K562 (cell line): ENCODE results near the gene BTBD2. TPM values are rescaled to one million over a fixed set of nuclear protein-coding genes. Genes with fewer than 3 reads are reported as not detected.

Experiments used
- ATAC-seq: fragments of 200-7000 bp; cut with Tn5 transposase; 3 replicates; pipeline ENCODE4 v1.9.1; 2020; ENCODE audit warnings: moderate library complexity
- BruUV-seq: library from RNA; stranded (reverse); fragments of 400-500 nt; replicated peaks from 2 replicates; lab custom pipeline; 2021; lab: Mats Ljungman, UMichigan
- CTCF ChIA-PET: fragments of 300-600 bp; formaldehyde crosslinking; extraction: SDS; loops from one replicate; lab custom pipeline; 2021; ENCODE audit warnings: low intra/inter-chr PET ratio; lab: Yijun Ruan, JAX
- POLR2A ChIA-PET: fragments of 300-600, 350-650 bp; sonication (Branson Sonifier 250); formaldehyde crosslinking; extraction: SDS; loops from one replicate; lab custom pipeline; 2021; ENCODE audit warnings: antibody characterized with exemption, inconsistent platforms; lab: Yijun Ruan, JAX
- DNase-seq, 4 experiments: peaks; one replicate each; pipeline versions ENCODE4 v3.0.0 to v3.0.0-alpha.2; 2011 to 2018; ENCODE audit warnings: low spot score in 3 of 4, mixed read lengths in 3 of 4; ENCODE audit errors: extremely low read depth in 1 of 4
- FAIRE-seq: peaks from 2 replicates; lab custom pipeline; 2011; peaks lifted over from hg19 to GRCh38; lab: Jason Lieb, UNC
- H2AFZ ChIP-seq: 2 replicates; pipeline ENCODE4 v1.6.0; 2011; ENCODE audit warnings: low read depth, low read length, control low read depth, inconsistent platforms
- H3K27ac ChIP-seq: fragments of 200-600 bp; 3 replicates; pipeline ENCODE4 v1.8.0; 2011; ENCODE audit warnings: low read depth, mild to moderate bottlenecking, control low read depth, inconsistent platforms, low read length, moderate library complexity, mixed read lengths; ENCODE audit errors: extremely low read depth
- H3K27me3 ChIP-seq, 2 experiments: fragments of 300-600 bp in 1 of 2; 2 replicates in 1 of 2; 3 replicates in 1 of 2; pipeline versions ENCODE4 v1.6.0 to v1.8.0; 2011; ENCODE audit warnings: inconsistent platforms in 2 of 2, low read length in 2 of 2, mild to moderate bottlenecking in 1 of 2, mixed read lengths in 1 of 2, moderate library complexity in 1 of 2; ENCODE audit not compliant: control insufficient read depth in 2 of 2, insufficient read depth in 2 of 2
- H3K36me3 ChIP-seq: fragments of 300-600 bp; 3 replicates; pipeline ENCODE4 v1.8.0; 2011; ENCODE audit warnings: mild to moderate bottlenecking, low read length, inconsistent platforms; ENCODE audit not compliant: control insufficient read depth, insufficient read depth
- H3K4me1 ChIP-seq, 2 experiments: fragments of 200-600 bp in 1 of 2; replicated peaks in 1 of 2; 2 replicates in 1 of 2; 3 replicates in 1 of 2; pipeline versions ENCODE4 v1.5.1 to v1.8.0; 2011; ENCODE audit warnings: inconsistent platforms in 2 of 2, low read length in 2 of 2, mild to moderate bottlenecking in 1 of 2, mixed read lengths in 1 of 2, moderate library complexity in 1 of 2; ENCODE audit not compliant: control insufficient read depth in 2 of 2, insufficient read depth in 2 of 2
- H3K4me2 ChIP-seq: 2 replicates; pipeline ENCODE4 v1.6.1; 2011; ENCODE audit warnings: low read length, control low read depth, inconsistent platforms, mixed read lengths; ENCODE audit not compliant: insufficient read depth
- H3K4me3 ChIP-seq: fragments of 200-600 bp; sonication (generic), shearing (Covaris generic); 2 replicates; pipeline ENCODE4 v1.5.1; 2016; ENCODE audit warnings: control low read depth, inconsistent platforms
- H3K79me2 ChIP-seq: fragments of 200-600 bp; 3 replicates; pipeline ENCODE4 v1.8.0; 2011; ENCODE audit warnings: low read length, inconsistent platforms; ENCODE audit not compliant: control insufficient read depth, insufficient read depth
- H3K9ac ChIP-seq, 2 experiments: 2 replicates each; pipeline versions ENCODE4 v1.6.0 to v1.6.1; 2011; ENCODE audit warnings: low read depth in 2 of 2, low read length in 2 of 2, control low read depth in 1 of 2, inconsistent platforms in 1 of 2, mild to moderate bottlenecking in 1 of 2, mixed read lengths in 1 of 2; ENCODE audit not compliant: insufficient read depth in 1 of 2
- H3K9me1 ChIP-seq: one replicate; pipeline ENCODE4 v1.6.0; 2011; ENCODE audit warnings: inconsistent platforms, mild to moderate bottlenecking, low read length, moderate library complexity; ENCODE audit not compliant: control insufficient read depth, insufficient read depth
- H3K9me3 ChIP-seq: replicated peaks from 2 replicates; pipeline ENCODE4 v1.5.1; 2011; ENCODE audit warnings: low read depth, low read length, inconsistent platforms; ENCODE audit not compliant: control insufficient read depth, insufficient read depth
- H4K20me1 ChIP-seq: replicated peaks from 2 replicates; pipeline ENCODE4 v1.6.1; 2011; ENCODE audit warnings: low read length, inconsistent platforms, mixed read lengths; ENCODE audit not compliant: control insufficient read depth, insufficient read depth
- EP300 ChIP-seq: IDR thresholded peaks from 2 replicates; pipeline ENCODE4 v1.6.1; 2012; ENCODE audit warnings: low read length, improper control_type of control experiment
- GABPA ChIP-seq: fragments of 200-800 bp; sonication (Bioruptor generic); conservative IDR thresholded peaks from 2 replicates; pipeline ENCODE4 v1.6.1; 2016; ENCODE audit warnings: low read depth, missing genetic modification characterization, missing compliant biosample characterization
- POLR2G ChIP-seq: fragments of 200-400 bp; formaldehyde crosslinking; IDR thresholded peaks from 2 replicates; pipeline ENCODE4 v1.6.1; 2017; ENCODE audit warnings: low read depth, mild to moderate bottlenecking, antibody characterized with exemption, low read length, moderate library complexity
- WGBS: fragments of 100-300 bp; shearing (Covaris generic); methylation state at CpG from one replicate; pipeline ENCODE4 v1.1.6; 2016; ENCODE audit warnings: low coverage, mixed read lengths; ENCODE audit not compliant: insufficient coverage; ENCODE audit errors: missing lambda C conversion rate; 5-methylcytosine and 5-hydroxymethylcytosine counted together
- in situ Hi-C: fragments of 300-500 bp; cut with MboI; formaldehyde crosslinking; loops from 4 replicates; pipeline ENCODE4 v1.15.0; 2018; ENCODE audit warnings: inconsistent platforms, mixed read lengths
- intact Hi-C: fragments of 100-400 bp; cut with micrococcal nuclease; formaldehyde crosslinking; loops from 2 replicates; pipeline ENCODE4 v1.14.2; 2022
- polyA plus RNA-seq, 8 experiments: library from polyadenylated mRNA; depleted of rRNA in 4 of 8; stranded (reverse) in 5 of 8; unstranded in 3 of 8; fragments of >200 nt; fragmentation: Nextera tagmentation in 2 of 8; fragmentation: Illumina TruSeq in 1 of 8; extraction: Ambion mirVana in 2 of 8; extraction: Trizol in 1 of 8; gene quantifications; 2 replicates each; pipeline versions ENCODE4 v1.2.1 to v1.2.3, GENCODE V29; 2011 to 2014; ENCODE audit warnings: inconsistent platforms in 1 of 8, missing spikeins in 1 of 8
- total RNA-seq, 7 experiments: library from RNA; depleted of rRNA in 6 of 7; stranded (reverse); fragments of >200 nt in 6 of 7; fragmentation: Illumina TruSeq in 2 of 7; extraction: Trizol in 2 of 7; gene quantifications; 2 replicates each; pipeline versions ENCODE4 v1.2.1 to v1.2.3, GENCODE V29; 2011 to 2021; ENCODE audit warnings: low replicate concordance in 1 of 7

The BTBD2 gene
- total and polyA plus RNA-seq, 9 of the 15 experiments (the other 6 are each of a cell fraction or from before 2014, with no cell fraction given) = 0.10 to 15.6 (median 6.9) TPM

GRCh38 chr19:1969176-1970002, 46.1 kb downstream of the BTBD2 start:
- DNase-seq (no peak), FAIRE-seq (no peak)
- CTCF ChIA-PET = no interaction called here
- POLR2A ChIA-PET = interaction anchor here (0.6 to 0.7 kb wide), 2 partner anchors 33 to 50 kb away, joined by 3 to 4 read pairs; no protein-coding TSS in a partner anchor
- no peak overlapping the region for H2AFZ ChIP-seq
- H3K27ac ChIP-seq = no peak overlapping the region
- H3K79me2 ChIP-seq = peaks cover 44% of the 10 kb centered on the region
- H4K20me1 ChIP-seq = peaks cover 17% of the 10 kb centered on the region; the same call in 1 of the 2 replicates
- TF ChIP-seq GABPA (tag) (no peak), POLR2G (peak; percentile 34; the same call in 1 of the 2 replicates), EP300 (no peak)
- TF ChIP-seq, all 486 proteins: peak for 1
- BruUV-seq = no TSS peak
- H3K36me3 ChIP-seq = peaks cover 46% of the 10 kb centered on the region; the same call in 2 of the 3 replicates
- H3K4me1 ChIP-seq = peaks cover 0 to 42% of the 10 kb centered on the region in 2 experiments; a peak in 2 of 5 replicates
- H3K9ac ChIP-seq = no peak overlapping the region
- H3K27me3 ChIP-seq = no peaks in the 10 kb centered on the region
- H3K9me1 ChIP-seq = peaks cover 3% of the 10 kb centered on the region
- no peak overlapping the region for H3K4me2 ChIP-seq
- H3K9me3 ChIP-seq = no peaks in the 10 kb centered on the region
- WGBS = 96% methylated on average over 39 of the region's 49 CpGs
- ATAC-seq = no peak
- H3K4me3 ChIP-seq = no peak overlapping the region
- in situ Hi-C loops (no loop called here), intact Hi-C loops (no loop called here)
